ENCODE results near the gene NPL.

NPL gene

GRCh38 chr1:182833271-182833670 lies 43.7 kb downstream of the NPL start:
- Histone ChIP-seq H3K4me3 (ENCODE audit: low read length) (no peak overlapping the region), H3K9ac (ENCODE audit: low read depth, low read length) (no peak overlapping the region), H3K36me3 (ENCODE audit: insufficient read depth, low read length) (no peaks in the 10 kb centered on the region), H3K4me1 (ENCODE audit: control insufficient read depth, insufficient read depth, low read length) (no peaks in the 10 kb centered on the region), H3K27me3 (ENCODE audit: control insufficient read depth, insufficient read depth, low read length) (no peaks in the 10 kb centered on the region), H3K9me3 (replicated peaks; ENCODE audit: low read length) (no peaks in the 10 kb centered on the region), H3K4me2 (ENCODE audit: low read length) (no peak overlapping the region)

- Histone ChIP-seq H3K4me1 (ENCODE audit: control insufficient read depth, insufficient read depth, low read length) (peaks cover 4% of the 10 kb centered on the region), H3K4me3 (ENCODE audit: low read length) (no peak overlapping the region), H3K4me2 (ENCODE audit: low read length) (no peak overlapping the region), H3K9ac (ENCODE audit: low read depth, low read length) (no peak overlapping the region), H3K27me3 (ENCODE audit: control insufficient read depth, insufficient read depth, low read length) (no peaks in the 10 kb centered on the region), H3K36me3 (ENCODE audit: insufficient read depth, low read length) (no peaks in the 10 kb centered on the region), H3K9me3 (replicated peaks; ENCODE audit: low read length) (no peaks in the 10 kb centered on the region)
Measured at GRCh38 chr1:182834326-182834725, 44.8 kb downstream of the NPL start.

- Histone ChIP-seq H3K9me3 (replicated peaks; ENCODE audit: low read length) (no peaks in the 10 kb centered on the region), H3K4me3 (ENCODE audit: low read length) (no peak overlapping the region), H3K27me3 (ENCODE audit: control insufficient read depth, insufficient read depth, low read length) (no peaks in the 10 kb centered on the region), H3K36me3 (ENCODE audit: insufficient read depth, low read length) (no peaks in the 10 kb centered on the region), H3K4me1 (ENCODE audit: control insufficient read depth, insufficient read depth, low read length) (peaks cover 7% of the 10 kb centered on the region), H3K9ac (ENCODE audit: low read depth, low read length) (no peak overlapping the region), H3K4me2 (ENCODE audit: low read length) (no peak overlapping the region)
Measured at GRCh38 chr1:182835806-182836205, 46.2 kb downstream of the NPL start.

GRCh38 chr1:182839209-182840066 lies 49.9 kb downstream of the NPL start, which contains the start of gene DHX9:
TSS of gene DHX9 (plus strand) at chr1:182839347. CDS start at chr1:182842567, 3,220 bp downstream.
- peaks cover 20% of the 10 kb centered on the region for H3K36me3 ChIP-seq (ENCODE audit: insufficient read depth, low read length)
- peak within 1 kb of the TSS; percentile 93 for H3K4me3 ChIP-seq (ENCODE audit: low read length)
- H3K9ac ChIP-seq (ENCODE audit: low read depth, low read length), result peak within 1 kb of the TSS; percentile 93
- no peaks in the 10 kb centered on the region for H3K9me3 ChIP-seq (replicated peaks; ENCODE audit: low read length)
- peaks cover 24% of the 10 kb centered on the region for H3K4me1 ChIP-seq (ENCODE audit: control insufficient read depth, insufficient read depth, low read length)
- H3K27me3 ChIP-seq (ENCODE audit: control insufficient read depth, insufficient read depth, low read length), result no peaks in the 10 kb centered on the region
- H3K4me2 ChIP-seq (ENCODE audit: low read length), result peak within 1 kb of the TSS; percentile 95

GRCh38 chr1:182841368-182841988 lies 51.9 kb downstream of the NPL start:
- Histone ChIP-seq H3K4me1 (ENCODE audit: control insufficient read depth, insufficient read depth, low read length) (peaks cover 24% of the 10 kb centered on the region), H3K4me3 (ENCODE audit: low read length) (peak overlapping the region; percentile 93), H3K36me3 (ENCODE audit: insufficient read depth, low read length) (peaks cover 39% of the 10 kb centered on the region), H3K27me3 (ENCODE audit: control insufficient read depth, insufficient read depth, low read length) (no peaks in the 10 kb centered on the region), H3K9ac (ENCODE audit: low read depth, low read length) (no peak overlapping the region), H3K4me2 (ENCODE audit: low read length) (peak overlapping the region; percentile 95), H3K9me3 (replicated peaks; ENCODE audit: low read length) (no peaks in the 10 kb centered on the region)

- Histone ChIP-seq H3K9me3 (replicated peaks; ENCODE audit: low read length) (no peaks in the 10 kb centered on the region), H3K27me3 (ENCODE audit: control insufficient read depth, insufficient read depth, low read length) (no peaks in the 10 kb centered on the region), H3K36me3 (ENCODE audit: insufficient read depth, low read length) (peaks cover 47% of the 10 kb centered on the region), H3K4me2 (ENCODE audit: low read length) (peak overlapping the region; percentile 95), H3K9ac (ENCODE audit: low read depth, low read length) (no peak overlapping the region), H3K4me3 (ENCODE audit: low read length) (peak overlapping the region; percentile 93), H3K4me1 (ENCODE audit: control insufficient read depth, insufficient read depth, low read length) (peaks cover 24% of the 10 kb centered on the region)
Measured at GRCh38 chr1:182842265-182842664, 52.7 kb downstream of the NPL start.

GRCh38 chr1:182845379-182845778 lies 55.8 kb downstream of the NPL start:
- Histone ChIP-seq H3K9ac (ENCODE audit: low read depth, low read length) (no peak overlapping the region), H3K4me3 (ENCODE audit: low read length) (no peak overlapping the region), H3K4me1 (ENCODE audit: control insufficient read depth, insufficient read depth, low read length) (peaks cover 20% of the 10 kb centered on the region), H3K9me3 (replicated peaks; ENCODE audit: low read length) (no peaks in the 10 kb centered on the region), H3K36me3 (ENCODE audit: insufficient read depth, low read length) (peaks cover 78% of the 10 kb centered on the region), H3K4me2 (ENCODE audit: low read length) (no peak overlapping the region), H3K27me3 (ENCODE audit: control insufficient read depth, insufficient read depth, low read length) (no peaks in the 10 kb centered on the region)

- H3K27me3 ChIP-seq (ENCODE audit: control insufficient read depth, insufficient read depth, low read length), result no peaks in the 10 kb centered on the region
- peaks cover 16% of the 10 kb centered on the region for H3K4me1 ChIP-seq (ENCODE audit: control insufficient read depth, insufficient read depth, low read length)
- no peak overlapping the region for H3K4me3 ChIP-seq (ENCODE audit: low read length)
- peaks cover 83% of the 10 kb centered on the region for H3K36me3 ChIP-seq (ENCODE audit: insufficient read depth, low read length)
- no peaks in the 10 kb centered on the region for H3K9me3 ChIP-seq (replicated peaks; ENCODE audit: low read length)
- H3K9ac ChIP-seq (ENCODE audit: low read depth, low read length), result no peak overlapping the region
- H3K4me2 ChIP-seq (ENCODE audit: low read length), result no peak overlapping the region
Measured at GRCh38 chr1:182845894-182846293, 56.3 kb downstream of the NPL start.

GRCh38 chr1:182847105-182847504 lies 57.5 kb downstream of the NPL start:
- no peak overlapping the region for H3K4me3 ChIP-seq (ENCODE audit: low read length)
- H3K4me2 ChIP-seq (ENCODE audit: low read length), result no peak overlapping the region
- no peaks in the 10 kb centered on the region for H3K9me3 ChIP-seq (replicated peaks; ENCODE audit: low read length)
- peaks cover 8% of the 10 kb centered on the region for H3K4me1 ChIP-seq (ENCODE audit: control insufficient read depth, insufficient read depth, low read length)
- H3K9ac ChIP-seq (ENCODE audit: low read depth, low read length), result no peak overlapping the region
- H3K36me3 ChIP-seq (ENCODE audit: insufficient read depth, low read length), result peaks cover 90% of the 10 kb centered on the region
- no peaks in the 10 kb centered on the region for H3K27me3 ChIP-seq (ENCODE audit: control insufficient read depth, insufficient read depth, low read length)

GRCh38 chr1:182848736-182849135 lies 59.2 kb downstream of the NPL start:
- H3K36me3 ChIP-seq (ENCODE audit: insufficient read depth, low read length), result peaks cover 95% of the 10 kb centered on the region
- H3K4me2 ChIP-seq (ENCODE audit: low read length), result no peak overlapping the region
- H3K4me3 ChIP-seq (ENCODE audit: low read length), result no peak overlapping the region
- no peaks in the 10 kb centered on the region for H3K9me3 ChIP-seq (replicated peaks; ENCODE audit: low read length)
- no peaks in the 10 kb centered on the region for H3K27me3 ChIP-seq (ENCODE audit: control insufficient read depth, insufficient read depth, low read length)
- H3K4me1 ChIP-seq (ENCODE audit: control insufficient read depth, insufficient read depth, low read length), result no peaks in the 10 kb centered on the region
- no peak overlapping the region for H3K9ac ChIP-seq (ENCODE audit: low read depth, low read length)

GRCh38 chr1:182850319-182850718 lies 60.7 kb downstream of the NPL start:
- Histone ChIP-seq H3K36me3 (ENCODE audit: insufficient read depth, low read length) (peaks cover 99% of the 10 kb centered on the region), H3K27me3 (ENCODE audit: control insufficient read depth, insufficient read depth, low read length) (no peaks in the 10 kb centered on the region), H3K4me2 (ENCODE audit: low read length) (no peak overlapping the region), H3K9ac (ENCODE audit: low read depth, low read length) (no peak overlapping the region), H3K4me3 (ENCODE audit: low read length) (no peak overlapping the region), H3K9me3 (replicated peaks; ENCODE audit: low read length) (no peaks in the 10 kb centered on the region), H3K4me1 (ENCODE audit: control insufficient read depth, insufficient read depth, low read length) (no peaks in the 10 kb centered on the region)
